Measurements from ENCODE around the gene XYLB.
"Not testable (repeated sequence)": the region's sequence is repeated elsewhere in the genome, so short reads cannot be mapped to it uniquely, and the experiment has no call there.

- TF ChIP-seq, protein P1, sequence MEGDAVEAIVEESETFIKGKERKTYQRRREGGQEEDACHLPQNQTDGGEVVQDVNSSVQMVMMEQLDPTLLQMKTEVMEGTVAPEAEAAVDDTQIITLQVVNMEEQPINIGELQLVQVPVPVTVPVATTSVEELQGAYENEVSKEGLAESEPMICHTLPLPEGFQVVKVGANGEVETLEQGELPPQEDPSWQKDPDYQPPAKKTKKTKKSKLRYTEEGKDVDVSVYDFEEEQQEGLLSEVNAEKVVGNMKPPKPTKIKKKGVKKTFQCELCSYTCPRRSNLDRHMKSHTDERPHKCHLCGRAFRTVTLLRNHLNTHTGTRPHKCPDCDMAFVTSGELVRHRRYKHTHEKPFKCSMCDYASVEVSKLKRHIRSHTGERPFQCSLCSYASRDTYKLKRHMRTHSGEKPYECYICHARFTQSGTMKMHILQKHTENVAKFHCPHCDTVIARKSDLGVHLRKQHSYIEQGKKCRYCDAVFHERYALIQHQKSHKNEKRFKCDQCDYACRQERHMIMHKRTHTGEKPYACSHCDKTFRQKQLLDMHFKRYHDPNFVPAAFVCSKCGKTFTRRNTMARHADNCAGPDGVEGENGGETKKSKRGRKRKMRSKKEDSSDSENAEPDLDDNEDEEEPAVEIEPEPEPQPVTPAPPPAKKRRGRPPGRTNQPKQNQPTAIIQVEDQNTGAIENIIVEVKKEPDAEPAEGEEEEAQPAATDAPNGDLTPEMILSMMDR (IDR thresholded peaks at IDR 0.05; ENCODE audit: low read depth, low read length, poor library complexity, severe bottlenecking): not testable (repeated sequence)
- TF ChIP-seq EZH2phosphoT487 (IDR thresholded peaks at IDR 0.05; ENCODE audit: borderline replicate concordance, low read length): not testable (repeated sequence)
Measured at GRCh38 chr3:38438436-38439069, 92.0 kb downstream of the XYLB start.

Measured in DOHH2 (cell line).